ENCODE results near the gene PEAK1. TPM values are rescaled to one million over a fixed set of nuclear protein-coding genes. Genes with fewer than 3 reads are reported as not detected.
"Not testable (repeated sequence)": the region's sequence is repeated elsewhere in the genome, so short reads cannot be mapped to it uniquely, and the experiment has no call there.

The PEAK1 gene
- total RNA-seq, 1 experiment from 2014 or later, result 2.5 TPM

DNA sequence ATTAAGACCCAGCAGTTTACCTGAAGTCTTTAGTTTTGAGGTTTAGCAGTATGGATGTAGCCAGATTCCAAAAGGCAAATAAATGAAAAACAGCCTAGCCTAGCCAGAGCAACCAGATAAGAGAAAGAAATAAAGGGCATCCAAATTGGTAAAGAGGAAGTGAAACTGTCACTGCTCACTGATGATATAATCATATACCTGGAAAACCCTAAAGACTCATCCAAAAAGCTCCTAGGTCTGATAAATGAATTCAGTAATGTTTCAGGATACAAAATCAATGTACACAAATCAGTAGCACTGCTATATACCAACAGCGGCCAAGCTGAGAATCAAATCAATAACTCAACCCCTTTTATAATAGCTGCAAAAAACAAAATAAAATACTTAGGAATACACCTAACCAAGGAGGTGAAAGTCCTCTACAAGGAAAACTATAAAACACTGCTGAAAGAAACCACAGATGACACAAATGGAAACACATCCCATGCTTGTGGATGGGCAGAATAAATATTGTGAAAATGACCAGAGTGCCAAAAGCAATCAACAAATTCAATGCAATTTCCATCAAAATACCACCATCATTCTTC, 13.6 kb downstream of the PEAK1 start:
- not testable (repeated sequence) for H4K20me1 ChIP-seq (ENCODE audit: insufficient read depth, low read depth, low read length); H3K9me3 ChIP-seq (ENCODE audit: low read length); H3K4me2 ChIP-seq (ENCODE audit: low read depth, low read length, poor library complexity, severe bottlenecking); H2AFZ ChIP-seq (ENCODE audit: low read length); H3K9ac ChIP-seq (ENCODE audit: low read length); H3K27ac ChIP-seq (ENCODE audit: low read length); H3K79me2 ChIP-seq (ENCODE audit: low read length); H3K4me3 ChIP-seq (ENCODE audit: low read length); H3K27me3 ChIP-seq (ENCODE audit: low read length); H3K36me3 ChIP-seq (ENCODE audit: insufficient read depth, low read length); H3K9me2 ChIP-seq (replicated peaks; ENCODE audit: insufficient read depth, low read length)
- DNase-seq, result peak; percentile 50
- H3K4me1 ChIP-seq (ENCODE audit: low read length), result peaks cover 10% of the 10 kb centered on the region

- Histone ChIP-seq H3K4me2 (ENCODE audit: low read depth, low read length, poor library complexity, severe bottlenecking) (no peak overlapping the region), H3K27me3 (ENCODE audit: low read length) (no peaks in the 10 kb centered on the region; the same call in 1 of the 2 replicates), H3K9me2 (replicated peaks; ENCODE audit: insufficient read depth, low read length) (no peaks in the 10 kb centered on the region), H3K79me2 (ENCODE audit: low read length) (no peaks in the 10 kb centered on the region), H3K36me3 (ENCODE audit: insufficient read depth, low read length) (no peaks in the 10 kb centered on the region), H2AFZ (ENCODE audit: low read length) (no peak overlapping the region), H3K27ac (ENCODE audit: low read length) (no peak overlapping the region), H3K9me3 (ENCODE audit: low read length) (peaks cover 10% of the 10 kb centered on the region; the same call in 1 of the 2 replicates), H3K4me1 (ENCODE audit: low read length) (peaks cover 8% of the 10 kb centered on the region), H3K4me3 (ENCODE audit: low read length) (no peak overlapping the region), H3K9ac (ENCODE audit: low read length) (no peak overlapping the region), H4K20me1 (ENCODE audit: insufficient read depth, low read depth, low read length) (no peaks in the 10 kb centered on the region; the same call in 1 of the 2 replicates)
- DNase-seq, result no peak
Observed at GRCh38 chr15:77402740-77403379, 17.0 kb downstream of the PEAK1 start.

GRCh38 chr15:77400258-77400657, 19.6 kb downstream of the PEAK1 start:
- Histone ChIP-seq H3K9me2 (replicated peaks; ENCODE audit: insufficient read depth, low read length) (no peaks in the 10 kb centered on the region), H3K27ac (ENCODE audit: low read length) (no peak overlapping the region), H4K20me1 (ENCODE audit: insufficient read depth, low read depth, low read length) (no peaks in the 10 kb centered on the region; the same call in 1 of the 2 replicates), H3K9ac (ENCODE audit: low read length) (no peak overlapping the region), H3K27me3 (ENCODE audit: low read length) (no peaks in the 10 kb centered on the region; the same call in none of the 2 replicates), H3K36me3 (ENCODE audit: insufficient read depth, low read length) (no peaks in the 10 kb centered on the region), H2AFZ (ENCODE audit: low read length) (no peak overlapping the region), H3K79me2 (ENCODE audit: low read length) (no peaks in the 10 kb centered on the region), H3K9me3 (ENCODE audit: low read length) (peaks cover 16% of the 10 kb centered on the region; the same call in 1 of the 2 replicates), H3K4me1 (ENCODE audit: low read length) (no peaks in the 10 kb centered on the region), H3K4me2 (ENCODE audit: low read depth, low read length, poor library complexity, severe bottlenecking) (no peak overlapping the region), H3K4me3 (ENCODE audit: low read length) (no peak overlapping the region)
- DNase-seq, result no peak

DNA sequence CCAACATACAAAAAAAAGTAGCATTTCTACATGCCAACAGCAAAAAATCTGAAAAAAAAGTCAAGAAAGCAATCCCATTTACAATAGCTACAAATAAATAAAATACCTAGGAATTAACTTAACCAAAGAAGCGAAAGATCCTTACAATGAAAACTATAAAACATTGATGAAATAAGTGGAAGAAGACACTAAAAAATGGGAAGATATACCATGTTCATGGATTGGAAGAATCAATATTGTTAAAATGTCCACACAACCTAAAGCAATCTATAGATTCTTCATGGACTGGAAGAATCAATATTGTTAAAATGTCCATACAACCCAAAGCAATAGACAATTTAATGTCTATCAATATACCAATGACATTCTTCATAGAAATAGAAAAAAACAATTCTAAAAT, 21.0 kb downstream of the PEAK1 start:
- no peaks in the 10 kb centered on the region for H3K9me2 ChIP-seq (replicated peaks; ENCODE audit: insufficient read depth, low read length)
- no peaks in the 10 kb centered on the region for H3K36me3 ChIP-seq (ENCODE audit: insufficient read depth, low read length)
- H3K27me3 ChIP-seq (ENCODE audit: low read length), result no peaks in the 10 kb centered on the region; the same call in none of the 2 replicates
- no peak overlapping the region for H2AFZ ChIP-seq (ENCODE audit: low read length)
- H3K4me3 ChIP-seq (ENCODE audit: low read length), result no peak overlapping the region
- no peak overlapping the region for H3K4me2 ChIP-seq (ENCODE audit: low read depth, low read length, poor library complexity, severe bottlenecking)
- H4K20me1 ChIP-seq (ENCODE audit: insufficient read depth, low read depth, low read length), result no peaks in the 10 kb centered on the region; the same call in 1 of the 2 replicates
- H3K9me3 ChIP-seq (ENCODE audit: low read length), result peaks cover 26% of the 10 kb centered on the region
- no peaks in the 10 kb centered on the region for H3K4me1 ChIP-seq (ENCODE audit: low read length)
- H3K79me2 ChIP-seq (ENCODE audit: low read length), result no peaks in the 10 kb centered on the region
- no peak for DNase-seq
- no peak overlapping the region for H3K9ac ChIP-seq (ENCODE audit: low read length)
- no peak overlapping the region for H3K27ac ChIP-seq (ENCODE audit: low read length)

GRCh38 chr15:77396692-77397091, 23.2 kb downstream of the PEAK1 start:
- H3K4me3 ChIP-seq (ENCODE audit: low read length), result no peak overlapping the region
- H3K4me2 ChIP-seq (ENCODE audit: low read depth, low read length, poor library complexity, severe bottlenecking), result no peak overlapping the region
- H4K20me1 ChIP-seq (ENCODE audit: insufficient read depth, low read depth, low read length), result no peaks in the 10 kb centered on the region
- no peak overlapping the region for H3K9ac ChIP-seq (ENCODE audit: low read length)
- H3K9me3 ChIP-seq (ENCODE audit: low read length), result peaks cover 26% of the 10 kb centered on the region
- no peaks in the 10 kb centered on the region; the same call in none of the 2 replicates for H3K27me3 ChIP-seq (ENCODE audit: low read length)
- H3K27ac ChIP-seq (ENCODE audit: low read length), result no peak overlapping the region
- no peaks in the 10 kb centered on the region for H3K4me1 ChIP-seq (ENCODE audit: low read length)
- H3K79me2 ChIP-seq (ENCODE audit: low read length), result no peaks in the 10 kb centered on the region
- no peaks in the 10 kb centered on the region for H3K36me3 ChIP-seq (ENCODE audit: insufficient read depth, low read length)
- no peaks in the 10 kb centered on the region for H3K9me2 ChIP-seq (replicated peaks; ENCODE audit: insufficient read depth, low read length)
- no peak for DNase-seq
- no peak overlapping the region for H2AFZ ChIP-seq (ENCODE audit: low read length)

DNA sequence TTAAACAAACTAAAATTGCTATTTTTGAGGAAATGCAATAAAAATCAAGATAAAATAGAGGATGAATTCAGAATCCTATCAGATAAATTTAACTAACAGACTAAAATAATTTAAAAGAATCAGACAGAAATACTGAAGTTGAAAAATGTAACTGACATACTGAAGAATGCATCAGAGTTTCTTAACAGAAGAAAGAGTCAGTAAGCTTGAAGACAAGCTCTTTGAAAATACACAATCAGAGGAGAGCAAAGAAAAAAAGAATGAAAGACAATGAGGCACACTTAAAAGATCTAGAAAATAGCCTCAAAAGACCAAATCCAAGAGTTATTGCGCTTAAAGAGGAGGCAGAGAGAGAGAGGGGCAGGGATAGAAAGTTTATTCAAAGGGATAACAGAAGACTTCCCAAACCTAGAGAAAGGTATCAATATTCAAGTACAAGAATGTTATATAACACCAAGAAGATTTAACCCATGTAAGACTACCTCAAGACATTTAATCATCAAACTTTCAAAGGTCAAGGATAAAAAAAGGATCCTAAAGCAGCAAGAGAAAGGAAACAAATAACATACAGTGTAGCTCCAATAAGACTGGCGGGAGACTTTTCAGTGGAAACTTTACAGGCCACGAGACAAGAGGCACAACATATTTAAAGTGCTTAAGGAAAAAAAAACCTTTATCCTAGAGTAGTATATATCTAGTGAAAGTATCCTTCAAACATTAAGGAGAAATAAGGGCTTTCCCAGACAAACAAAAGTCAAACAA, 24.7 kb downstream of the PEAK1 start:
- H3K4me3 ChIP-seq (ENCODE audit: low read length), result no peak overlapping the region
- no peaks in the 10 kb centered on the region; the same call in none of the 2 replicates for H3K27me3 ChIP-seq (ENCODE audit: low read length)
- no peaks in the 10 kb centered on the region for H4K20me1 ChIP-seq (ENCODE audit: insufficient read depth, low read depth, low read length)
- H3K4me1 ChIP-seq (ENCODE audit: low read length), result peaks cover 2% of the 10 kb centered on the region
- no peak for DNase-seq
- no peak overlapping the region for H3K27ac ChIP-seq (ENCODE audit: low read length)
- no peaks in the 10 kb centered on the region for H3K36me3 ChIP-seq (ENCODE audit: insufficient read depth, low read length)
- no peak overlapping the region for H3K9ac ChIP-seq (ENCODE audit: low read length)
- no peak overlapping the region for H2AFZ ChIP-seq (ENCODE audit: low read length)
- H3K9me2 ChIP-seq (replicated peaks; ENCODE audit: insufficient read depth, low read length), result no peaks in the 10 kb centered on the region
- peaks cover 26% of the 10 kb centered on the region for H3K9me3 ChIP-seq (ENCODE audit: low read length)
- H3K4me2 ChIP-seq (ENCODE audit: low read depth, low read length, poor library complexity, severe bottlenecking), result no peak overlapping the region
- no peaks in the 10 kb centered on the region for H3K79me2 ChIP-seq (ENCODE audit: low read length)

DNA sequence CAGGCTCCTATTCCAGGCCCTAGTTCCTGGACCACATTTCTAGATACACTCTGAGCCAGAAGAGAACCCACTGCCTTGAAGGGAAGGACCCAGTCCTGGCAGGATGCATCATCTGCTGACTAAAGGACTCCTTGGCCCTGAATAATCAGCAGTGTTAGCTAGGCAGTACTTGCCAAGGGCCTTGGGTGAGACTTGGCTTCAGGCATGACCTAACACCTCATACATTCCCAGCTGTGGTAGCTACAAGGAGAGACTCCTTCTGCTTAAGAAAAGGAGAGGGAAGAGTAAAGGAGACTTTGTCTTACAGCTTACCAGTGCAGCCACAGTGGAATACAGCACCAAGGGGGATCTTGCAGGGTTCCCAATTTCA, 26.4 kb downstream of the PEAK1 start:
- H3K4me2 ChIP-seq (ENCODE audit: low read depth, low read length, poor library complexity, severe bottlenecking), result no peak overlapping the region
- H2AFZ ChIP-seq (ENCODE audit: low read length), result no peak overlapping the region
- no peak overlapping the region for H3K4me3 ChIP-seq (ENCODE audit: low read length)
- no peaks in the 10 kb centered on the region for H3K9me2 ChIP-seq (replicated peaks; ENCODE audit: insufficient read depth, low read length)
- H3K9ac ChIP-seq (ENCODE audit: low read length), result no peak overlapping the region
- no peaks in the 10 kb centered on the region for H3K79me2 ChIP-seq (ENCODE audit: low read length)
- H4K20me1 ChIP-seq (ENCODE audit: insufficient read depth, low read depth, low read length), result no peaks in the 10 kb centered on the region
- H3K27me3 ChIP-seq (ENCODE audit: low read length), result no peaks in the 10 kb centered on the region; the same call in 1 of the 2 replicates
- peaks cover 20% of the 10 kb centered on the region for H3K9me3 ChIP-seq (ENCODE audit: low read length)
- no peaks in the 10 kb centered on the region for H3K36me3 ChIP-seq (ENCODE audit: insufficient read depth, low read length)
- no peak overlapping the region for H3K27ac ChIP-seq (ENCODE audit: low read length)
- no peak for DNase-seq
- H3K4me1 ChIP-seq (ENCODE audit: low read length), result peaks cover 17% of the 10 kb centered on the region

- no peaks in the 10 kb centered on the region for H3K79me2 ChIP-seq (ENCODE audit: low read length)
- H3K9me2 ChIP-seq (replicated peaks; ENCODE audit: insufficient read depth, low read length), result no peaks in the 10 kb centered on the region
- H2AFZ ChIP-seq (ENCODE audit: low read length), result no peak overlapping the region
Observed at GRCh38 chr15:77392762-77393470, 27.0 kb downstream of the PEAK1 start.

More at GRCh38 chr15:77392762-77393470, 27.0 kb downstream of the PEAK1 start:
- H3K9ac ChIP-seq (ENCODE audit: low read length), result no peak overlapping the region
- no peaks in the 10 kb centered on the region for H4K20me1 ChIP-seq (ENCODE audit: insufficient read depth, low read depth, low read length)
- no peaks in the 10 kb centered on the region for H3K36me3 ChIP-seq (ENCODE audit: insufficient read depth, low read length)
- peaks cover 16% of the 10 kb centered on the region for H3K9me3 ChIP-seq (ENCODE audit: low read length)
- H3K4me3 ChIP-seq (ENCODE audit: low read length), result no peak overlapping the region
- H3K27ac ChIP-seq (ENCODE audit: low read length), result no peak overlapping the region
- no peak overlapping the region for H3K4me2 ChIP-seq (ENCODE audit: low read depth, low read length, poor library complexity, severe bottlenecking)
- DNase-seq, result no peak
- peaks cover 20% of the 10 kb centered on the region for H3K4me1 ChIP-seq (ENCODE audit: low read length)
- no peaks in the 10 kb centered on the region; the same call in 1 of the 2 replicates for H3K27me3 ChIP-seq (ENCODE audit: low read length)

Measured in Karpas-422 (cell line).